Bronchial epithelial cell (primary cell): Measurements from ENCODE around the gene IGF2BP2. TPM values are rescaled to one million over a fixed set of nuclear protein-coding genes. Genes with fewer than 3 reads are reported as not detected.

Experiments
- DNase-seq: peaks from one replicate; pipeline ENCODE4 v3.0.0-alpha.2; 2010; ENCODE audit warnings: low read depth
- FAIRE-seq: peaks from 2 replicates; lab custom pipeline; 2011; peaks lifted over from hg19 to GRCh38; lab: Jason Lieb, UNC
- H3K27me3 ChIP-seq: 2 replicates; pipeline ENCODE4 v1.5.1; 2011; ENCODE audit warnings: low read length; ENCODE audit not compliant: control insufficient read depth, insufficient read depth
- H3K36me3 ChIP-seq: 2 replicates; pipeline ENCODE4 v1.5.1; 2011; ENCODE audit warnings: low read length; ENCODE audit not compliant: control insufficient read depth, insufficient read depth
- H3K4me3 ChIP-seq: 2 replicates; pipeline ENCODE4 v1.5.1; 2011; ENCODE audit warnings: mild to moderate bottlenecking, low read depth, low read length, control low read depth
- CTCF ChIP-seq: IDR thresholded peaks from 2 replicates; pipeline ENCODE4 v1.5.1; 2011; ENCODE audit warnings: mild to moderate bottlenecking, moderate library complexity, low read length, control low read depth, inconsistent platforms; ENCODE audit not compliant: insufficient read depth, severe bottlenecking
- total RNA-seq: library from RNA; depleted of rRNA; stranded (reverse); fragments of >200 nt; gene quantifications from 2 replicates; pipeline ENCODE4 v1.2.1, GENCODE V29; 2014

IGF2BP2 gene
- total RNA-seq, 1 donor from 2014 or later: 37.1 TPM

- DNase-seq: no peak
- no peak for TF ChIP-seq CTCF
- Histone ChIP-seq H3K4me3 (no peak overlapping the region), H3K36me3 (peaks cover 3% of the 10 kb centered on the region), H3K27me3 (no peaks in the 10 kb centered on the region)
- FAIRE-seq: no peak
Observed at GRCh38 chr3:185696039-185696438, 128.8 kb downstream of the IGF2BP2 start.

GRCh38 chr3:185693985-185694653 is 130.7 kb downstream of the IGF2BP2 start:
- FAIRE-seq: no peak
- H3K36me3 ChIP-seq: peaks cover 4% of the 10 kb centered on the region
- H3K4me3 ChIP-seq: no peak overlapping the region
- no peaks in the 10 kb centered on the region for H3K27me3 ChIP-seq
- no peak for DNase-seq
- TF ChIP-seq CTCF: no peak

- FAIRE-seq (no peak), DNase-seq (no peak)
- no peak for TF ChIP-seq CTCF
- Histone ChIP-seq H3K27me3 (no peaks in the 10 kb centered on the region), H3K36me3 (peaks cover 10% of the 10 kb centered on the region), H3K4me3 (no peak overlapping the region)
Observed at GRCh38 chr3:185691622-185692021, 133.2 kb downstream of the IGF2BP2 start.

- TF ChIP-seq CTCF: no peak
- no peak overlapping the region for H3K4me3 ChIP-seq
- FAIRE-seq (no peak), DNase-seq (peak; percentile 33)
- H3K36me3 ChIP-seq: peaks cover 11% of the 10 kb centered on the region
- no peaks in the 10 kb centered on the region for H3K27me3 ChIP-seq
Observed at GRCh38 chr3:185687271-185687878, 137.5 kb downstream of the IGF2BP2 start.

- H3K36me3 ChIP-seq: peaks cover 11% of the 10 kb centered on the region
- DNase-seq (no peak), FAIRE-seq (no peak)
- no peak for TF ChIP-seq CTCF
- H3K4me3 ChIP-seq: no peak overlapping the region
- H3K27me3 ChIP-seq: no peaks in the 10 kb centered on the region
Observed at GRCh38 chr3:185685231-185686035, 139.4 kb downstream of the IGF2BP2 start.
